NCI-H510A (cell line): ENCODE measurements around the gene IFNA21.
"Not testable (repeated sequence)": the region's sequence is repeated elsewhere in the genome, so short reads cannot be mapped to it uniquely, and the experiment has no call there.

Experiments used
- DNase-seq: peaks from one replicate; lab custom pipeline; 2025; lab: John Stamatoyannopoulos, UW

The IFNA21 gene

GRCh38 chr9:21141427-21141882 is 25.0 kb downstream of the IFNA21 start, which contains the start of gene IFNW1:
Gene IFNW1, minus strand, starts transcription at chr9:21141832. Its CDS starts 262 bp downstream, at chr9:21141570.
- no peak for DNase-seq

DNA sequence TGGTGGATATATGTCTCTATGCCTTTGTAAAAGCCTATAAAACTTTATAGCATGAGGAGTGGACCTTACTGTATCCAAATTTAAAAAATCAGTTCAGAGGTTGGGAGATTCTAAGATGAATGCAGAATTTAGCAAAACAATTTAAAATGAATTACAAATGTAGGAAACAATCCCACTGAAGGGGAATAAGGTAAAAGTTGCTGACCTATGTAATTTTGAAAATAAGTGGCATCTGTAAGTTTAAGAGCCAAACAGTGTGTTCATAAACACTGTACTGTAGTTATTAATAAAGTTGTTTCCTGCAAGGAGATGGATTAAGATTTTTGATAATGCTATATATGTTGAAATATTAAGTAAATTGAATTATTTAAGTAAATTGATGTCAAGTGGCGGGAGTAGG is 29.4 kb downstream of the IFNA21 start:
- no peak for DNase-seq

GRCh38 chr9:21135736-21136135 is 30.7 kb downstream of the IFNA21 start:
- no peak for DNase-seq

GRCh38 chr9:21128186-21128585 is 38.3 kb downstream of the IFNA21 start:
- DNase-seq = not testable (repeated sequence)

GRCh38 chr9:21121595-21122251 is 44.7 kb downstream of the IFNA21 start:
- no peak for DNase-seq

GRCh38 chr9:21121079-21121478 is 45.4 kb downstream of the IFNA21 start:
- DNase-seq = no peak

GRCh38 chr9:21119093-21119770 is 47.2 kb downstream of the IFNA21 start:
- no peak for DNase-seq
